WTC11 (cell line): Measurements from ENCODE around the gene MTG1. TPM values are rescaled to one million over a fixed set of nuclear protein-coding genes. Genes with fewer than 3 reads are reported as not detected.

Experiments
- ATAC-seq: fragments of 200-7000 bp; cut with Tn5 transposase; 2 replicates; pipeline ENCODE4 v1.10.0; 2021; ENCODE audit warnings: mild to moderate bottlenecking, moderate library complexity
- CTCF ChIA-PET: fragments of 300-600 bp; sonication (Branson Sonifier 250); formaldehyde crosslinking; loops from one replicate; lab custom pipeline; 2021; ENCODE audit warnings: antibody characterized with exemption; lab: Charles Lee
- POLR2A ChIA-PET: fragments of 350-600 bp; sonication (Branson Sonifier 250); formaldehyde crosslinking; loops from one replicate; lab custom pipeline; 2021; ENCODE audit warnings: antibody characterized with exemption; lab: Charles Lee
- DNase-seq: peaks from one replicate; pipeline ENCODE4 v3.0.0; 2021; ENCODE audit warnings: low spot score
- H3K27ac Mint-ChIP-seq: 2 replicates; pipeline ENCODE4 v1.8.0; 2021; ENCODE audit warnings: mixed read lengths
- H3K27me3 Mint-ChIP-seq: 2 replicates; pipeline ENCODE4 v1.8.0; 2021; ENCODE audit warnings: low read depth, mild to moderate bottlenecking, moderate library complexity, mixed read lengths
- H3K36me3 Mint-ChIP-seq: 2 replicates; pipeline ENCODE4 v1.8.0; 2021; ENCODE audit warnings: mixed read lengths
- H3K4me1 Mint-ChIP-seq: 2 replicates; pipeline ENCODE4 v1.8.0; 2022; ENCODE audit warnings: mixed read lengths
- H3K4me3 Mint-ChIP-seq: 2 replicates; pipeline ENCODE4 v1.8.0; 2021; ENCODE audit warnings: mild to moderate bottlenecking, moderate library complexity, mixed read lengths
- H3K9me3 Mint-ChIP-seq: 2 replicates; pipeline ENCODE4 v1.8.0; 2021; ENCODE audit warnings: mixed read lengths
- ATF6 ChIP-seq: sonication (generic); formaldehyde crosslinking; IDR thresholded peaks from 2 replicates; pipeline ENCODE4 v1.8.1; 2023; ENCODE audit warnings: mild to moderate bottlenecking, missing genetic modification reagents
- CBFB ChIP-seq: sonication (generic); formaldehyde crosslinking; IDR thresholded peaks from 2 replicates; pipeline ENCODE4 v1.8.1; 2022; ENCODE audit warnings: mild to moderate bottlenecking, low read depth, missing genetic modification reagents
- E2F4 ChIP-seq: sonication (generic); formaldehyde crosslinking; IDR thresholded peaks from 2 replicates; pipeline ENCODE4 v1.8.1; 2022; ENCODE audit warnings: low read depth, mild to moderate bottlenecking, moderate library complexity, missing genetic modification reagents, borderline replicate concordance
- ETV6 ChIP-seq: sonication (generic); formaldehyde crosslinking; IDR thresholded peaks from 2 replicates; pipeline ENCODE4 v1.8.1; 2022; ENCODE audit warnings: mild to moderate bottlenecking, missing genetic modification reagents
- FOXP4 ChIP-seq: sonication (generic); formaldehyde crosslinking; IDR thresholded peaks from 2 replicates; pipeline ENCODE4 v1.8.0; 2022; ENCODE audit warnings: mild to moderate bottlenecking, missing genetic modification reagents
- HMGA2 ChIP-seq: fragments of 250-450 bp; sonication (Bioruptor Pico); IDR thresholded peaks from 2 replicates; pipeline ENCODE4 v1.4.0; 2021; ENCODE audit warnings: mild to moderate bottlenecking, moderate library complexity
- JAZF1 ChIP-seq: fragments of 250-450 bp; sonication (Bioruptor Pico); IDR thresholded peaks from 2 replicates; pipeline ENCODE4 v1.9.0; 2021; ENCODE audit warnings: moderate library complexity, mild to moderate bottlenecking, inconsistent platforms
- MYBL2 ChIP-seq: sonication (generic); formaldehyde crosslinking; IDR thresholded peaks from 2 replicates; pipeline ENCODE4 v1.8.1; 2023; ENCODE audit warnings: mild to moderate bottlenecking, moderate library complexity, missing genetic modification reagents
- NFE2L1 ChIP-seq: sonication (generic); formaldehyde crosslinking; IDR thresholded peaks from 2 replicates; pipeline ENCODE4 v1.8.1; 2023; ENCODE audit warnings: missing genetic modification reagents
- RORB ChIP-seq: fragments of 250-450 bp; sonication (Bioruptor Pico); IDR thresholded peaks from 2 replicates; pipeline ENCODE4 v1.9.0; 2021; ENCODE audit warnings: mild to moderate bottlenecking
- TEAD1 ChIP-seq: sonication (generic); formaldehyde crosslinking; IDR thresholded peaks from 2 replicates; pipeline ENCODE4 v1.8.0; 2022; ENCODE audit warnings: mild to moderate bottlenecking, missing genetic modification reagents
- ZBTB43 ChIP-seq: sonication (generic); formaldehyde crosslinking; IDR thresholded peaks from 2 replicates; pipeline ENCODE4 v1.8.1; 2023; ENCODE audit warnings: mild to moderate bottlenecking, missing genetic modification reagents
- ZNF138 ChIP-seq: sonication (generic); formaldehyde crosslinking; conservative IDR thresholded peaks from 2 replicates; pipeline ENCODE4 v1.8.1; 2022; ENCODE audit warnings: mild to moderate bottlenecking, moderate library complexity, missing genetic modification reagents
- ZNF219 ChIP-seq: sonication (generic); formaldehyde crosslinking; IDR thresholded peaks from 2 replicates; pipeline ENCODE4 v1.8.0; 2023; ENCODE audit warnings: missing genetic modification reagents, mild to moderate bottlenecking, borderline replicate concordance
- ZNF671 ChIP-seq: fragments of 250-450 bp; sonication (Bioruptor Pico); IDR thresholded peaks from 2 replicates; pipeline ENCODE4 v1.8.0; 2021; ENCODE audit warnings: mild to moderate bottlenecking
- total RNA-seq: library from RNA; stranded (reverse); gene quantifications from 3 replicates; pipeline ENCODE4 v1.2.3, GENCODE V29; 2021
- TF ChIP-seq, protein P1 (sequence below): sonication (generic); formaldehyde crosslinking; conservative IDR thresholded peaks from 2 replicates; pipeline ENCODE4 v1.8.1; 2022; ENCODE audit warnings: mild to moderate bottlenecking, missing genetic modification reagents
- TF ChIP-seq, protein P2 (sequence below): sonication (generic); formaldehyde crosslinking; IDR thresholded peaks from 2 replicates; pipeline ENCODE4 v1.8.0; 2022; ENCODE audit warnings: mild to moderate bottlenecking, missing genetic modification reagents
- TF ChIP-seq, protein P3 (sequence below): sonication (generic); formaldehyde crosslinking; IDR thresholded peaks from 2 replicates; pipeline ENCODE4 v1.8.0; 2023; ENCODE audit warnings: missing genetic modification reagents
- TF ChIP-seq, protein P4 (sequence below): sonication (generic); formaldehyde crosslinking; IDR thresholded peaks from 2 replicates; pipeline ENCODE4 v1.8.1; 2023; ENCODE audit warnings: mild to moderate bottlenecking, missing genetic modification reagents, moderate library complexity

Gene MTG1
- total RNA-seq, 1 experiment from 2014 or later = 63.0 TPM

DNA sequence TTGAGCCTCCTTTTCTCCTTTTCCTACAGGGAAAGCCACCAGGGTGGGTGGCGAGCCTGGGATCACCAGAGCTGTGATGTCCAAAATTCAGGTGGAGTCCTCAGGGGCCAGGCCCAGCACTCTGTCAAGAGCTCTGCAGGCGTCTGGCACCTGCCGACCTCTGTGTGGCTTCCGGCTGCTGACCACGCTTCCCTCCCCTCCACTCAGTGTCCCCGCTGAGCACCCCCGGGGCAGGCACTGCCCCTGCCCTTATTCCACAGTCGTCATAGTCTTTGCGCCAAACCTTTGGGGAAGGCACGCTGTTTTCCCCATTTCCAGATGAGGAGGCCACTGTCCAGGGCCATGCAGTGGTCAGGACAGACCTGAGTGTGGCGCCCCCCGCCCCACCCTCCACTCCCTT, 7.5 kb downstream of the MTG1 start:
- no peak for ATAC-seq
- ChIA-PET POLR2A (no interaction called here), CTCF (no interaction called here)
- Mint-ChIP-seq H3K27me3 (no peaks in the 10 kb centered on the region), H3K36me3 (peaks cover 79% of the 10 kb centered on the region), H3K4me3 (no peak overlapping the region), H3K4me1 (no peaks in the 10 kb centered on the region), H3K27ac (no peak overlapping the region), H3K9me3 (no peaks in the 10 kb centered on the region)
- TF ChIP-seq HMGA2 = no peak
- no peak for DNase-seq

DNA sequence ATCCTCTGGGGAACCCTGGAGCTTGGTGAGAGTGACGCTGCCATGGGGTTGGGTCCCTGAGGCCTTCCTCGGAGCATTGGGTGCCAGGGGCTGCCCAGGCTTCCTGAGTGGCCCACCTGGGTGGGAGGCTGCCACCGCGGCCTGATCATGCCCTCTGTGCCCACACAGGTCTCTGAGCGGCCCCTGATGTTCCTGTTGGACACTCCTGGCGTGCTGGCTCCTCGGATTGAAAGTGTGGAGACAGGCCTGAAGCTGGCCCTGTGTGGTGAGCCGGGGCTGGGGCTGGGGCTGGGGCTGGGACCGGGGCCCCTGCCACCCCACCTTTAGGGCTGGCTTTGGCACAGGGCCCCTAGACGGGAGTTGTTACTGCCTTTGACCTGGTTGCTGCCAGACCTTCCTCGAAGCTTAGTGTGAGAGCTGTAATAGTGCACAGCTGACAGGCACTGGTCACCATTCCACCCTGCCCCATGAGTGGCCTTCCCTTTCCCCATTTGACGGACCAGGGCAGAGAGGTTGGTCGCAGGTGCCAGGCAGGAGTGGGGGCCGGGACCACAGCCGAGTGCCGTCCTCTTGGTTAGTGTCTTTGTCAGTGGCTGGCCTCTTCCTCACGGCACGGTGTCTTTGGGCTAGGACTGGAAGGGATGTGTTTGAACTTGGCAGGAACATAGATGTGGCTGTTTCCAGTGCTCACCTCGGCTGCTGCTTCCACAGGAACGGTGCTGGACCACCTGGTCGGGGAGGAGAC, 8.2 kb downstream of the MTG1 start:
- POLR2A ChIA-PET = no interaction called here
- CTCF ChIA-PET = no interaction called here
- DNase-seq = no peak
- Mint-ChIP-seq H3K4me3 (no peak overlapping the region), H3K36me3 (peaks cover 77% of the 10 kb centered on the region), H3K27me3 (no peaks in the 10 kb centered on the region), H3K4me1 (no peaks in the 10 kb centered on the region), H3K9me3 (no peaks in the 10 kb centered on the region), H3K27ac (no peak overlapping the region)
- no peak for TF ChIP-seq HMGA2
- no peak for TF ChIP-seq NFE2L1 (CRISPR knock-in tag)
- TF ChIP-seq, protein P1, sequence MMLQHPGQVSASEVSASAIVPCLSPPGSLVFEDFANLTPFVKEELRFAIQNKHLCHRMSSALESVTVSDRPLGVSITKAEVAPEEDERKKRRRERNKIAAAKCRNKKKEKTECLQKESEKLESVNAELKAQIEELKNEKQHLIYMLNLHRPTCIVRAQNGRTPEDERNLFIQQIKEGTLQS = no peak
- TF ChIP-seq, protein P2, sequence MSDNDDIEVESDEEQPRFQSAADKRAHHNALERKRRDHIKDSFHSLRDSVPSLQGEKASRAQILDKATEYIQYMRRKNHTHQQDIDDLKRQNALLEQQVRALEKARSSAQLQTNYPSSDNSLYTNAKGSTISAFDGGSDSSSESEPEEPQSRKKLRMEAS (CRISPR knock-in tag) = no peak
- no peak for TF ChIP-seq ZNF671 (CRISPR knock-in tag)
- TF ChIP-seq RORB (CRISPR knock-in tag) = no peak
- no peak for TF ChIP-seq ZNF138
- TF ChIP-seq, protein P3, sequence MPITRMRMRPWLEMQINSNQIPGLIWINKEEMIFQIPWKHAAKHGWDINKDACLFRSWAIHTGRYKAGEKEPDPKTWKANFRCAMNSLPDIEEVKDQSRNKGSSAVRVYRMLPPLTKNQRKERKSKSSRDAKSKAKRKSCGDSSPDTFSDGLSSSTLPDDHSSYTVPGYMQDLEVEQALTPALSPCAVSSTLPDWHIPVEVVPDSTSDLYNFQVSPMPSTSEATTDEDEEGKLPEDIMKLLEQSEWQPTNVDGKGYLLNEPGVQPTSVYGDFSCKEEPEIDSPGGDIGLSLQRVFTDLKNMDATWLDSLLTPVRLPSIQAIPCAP (CRISPR knock-in tag) = no peak
- no peak for TF ChIP-seq CBFB (CRISPR knock-in tag)
- no peak for TF ChIP-seq ZBTB43 (CRISPR knock-in tag)
- TF ChIP-seq E2F4 = no peak
- no peak for TF ChIP-seq FOXP4 (CRISPR knock-in tag)
- TF ChIP-seq, protein P4, sequence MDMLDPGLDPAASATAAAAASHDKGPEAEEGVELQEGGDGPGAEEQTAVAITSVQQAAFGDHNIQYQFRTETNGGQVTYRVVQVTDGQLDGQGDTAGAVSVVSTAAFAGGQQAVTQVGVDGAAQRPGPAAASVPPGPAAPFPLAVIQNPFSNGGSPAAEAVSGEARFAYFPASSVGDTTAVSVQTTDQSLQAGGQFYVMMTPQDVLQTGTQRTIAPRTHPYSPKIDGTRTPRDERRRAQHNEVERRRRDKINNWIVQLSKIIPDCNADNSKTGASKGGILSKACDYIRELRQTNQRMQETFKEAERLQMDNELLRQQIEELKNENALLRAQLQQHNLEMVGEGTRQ = no peak
- no peak for TF ChIP-seq ZNF219 (CRISPR knock-in tag)
- TF ChIP-seq MYBL2 (CRISPR knock-in tag) = no peak
- ATAC-seq = no peak

DNA sequence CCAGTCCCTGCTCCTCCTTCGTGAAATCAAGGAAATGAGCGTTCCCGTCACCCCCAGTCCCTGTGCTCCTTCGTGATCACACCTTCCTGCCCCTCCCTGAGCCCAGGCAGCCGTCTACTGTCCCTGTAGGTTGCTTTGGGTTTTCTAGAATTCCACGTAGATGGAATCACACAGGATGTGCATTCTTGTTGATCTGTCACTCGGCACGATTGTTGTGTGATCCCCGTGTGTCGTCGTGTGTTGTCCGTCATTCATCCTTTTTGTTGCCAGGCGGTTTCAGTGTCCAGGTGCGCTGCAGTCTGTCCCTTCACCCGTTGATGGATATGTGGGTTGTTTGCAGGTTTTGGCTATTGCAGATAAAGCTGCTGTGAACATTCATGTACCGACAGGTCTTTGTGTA, 9.4 kb downstream of the MTG1 start:
- peaks cover 74% of the 10 kb centered on the region for H3K36me3 Mint-ChIP-seq
- no peak overlapping the region for H3K4me3 Mint-ChIP-seq
- POLR2A ChIA-PET = no interaction called here
- CTCF ChIA-PET = no interaction called here
- no peaks in the 10 kb centered on the region for H3K27me3 Mint-ChIP-seq
- peak overlapping the region; percentile 82 for H3K27ac Mint-ChIP-seq
- H3K4me1 Mint-ChIP-seq = no peaks in the 10 kb centered on the region
- DNase-seq (no peak), ATAC-seq (no peak)
- TF ChIP-seq ETV6 (CRISPR knock-in tag) (no peak), ATF6 (no peak), JAZF1 (no peak), TEAD1 (CRISPR knock-in tag) (no peak), RORB (CRISPR knock-in tag) (no peak), FOXP4 (CRISPR knock-in tag) (no peak)
- no peaks in the 10 kb centered on the region for H3K9me3 Mint-ChIP-seq
